ENCODE results near the gene SF3A1. TPM values are rescaled to one million over a fixed set of nuclear protein-coding genes. Genes with fewer than 3 reads are reported as not detected.

Gene SF3A1
- 40.0 and 62.1 TPM in 2 replicates for total RNA-seq

GRCh38 chr22:30356449-30357235, at the start of gene SF3A1, which contains the start of gene CCDC157:
SF3A1 (minus strand) TSS chr22:30356894; CDS start chr22:30356792, 102 bp downstream.
CCDC157 (plus strand) TSS chr22:30357007; CDS start chr22:30366001, 8,994 bp downstream.

GRCh38 chr22:30396871-30397655, 40.4 kb upstream of the SF3A1 start, which contains the start of gene SEC14L2:
SEC14L2 (plus strand) TSS chr22:30397018; CDS start chr22:30397117, 99 bp downstream.

GRCh38 chr22:30386960-30387827, 30.5 kb upstream of the SF3A1 start, which contains the start of gene RNF215:
RNF215 (minus strand) TSS chr22:30387411; CDS start chr22:30387313, 98 bp downstream.

GRCh38 chr22:30326706-30327362, 29.9 kb downstream of the SF3A1 start, which contains the start of gene TBC1D10A:
TBC1D10A (minus strand) TSS chr22:30326941; CDS start chr22:30326881, 60 bp downstream.

GRCh38 chr22:30289141-30289979, 67.3 kb downstream of the SF3A1 start, which contains the start of gene CASTOR1:
CASTOR1 (minus strand) TSS chr22:30289505; CDS start chr22:30289497, 8 bp downstream.

Other genes starting within 250 kb of the SF3A1 start
- gene LIF, start 110.1 kb downstream of the SF3A1 start, total RNA-seq, result 0.27 and 0.86 TPM in 2 replicates
- not detected in 2 replicates for gene OSM, start 90.0 kb downstream of the SF3A1 start, total RNA-seq
- gene CASTOR1, start 67.4 kb downstream of the SF3A1 start, total RNA-seq, result 4.3 and 7.4 TPM in 2 replicates
- gene TBC1D10A, start 30.0 kb downstream of the SF3A1 start, total RNA-seq, result 6.3 and 8.2 TPM in 2 replicates
- gene CCDC157, start 113 bp upstream of the SF3A1 start, total RNA-seq, result 0.93 and 1.7 TPM in 2 replicates
- gene RNF215, start 30.5 kb upstream of the SF3A1 start, total RNA-seq, result 10.2 and 10.8 TPM in 2 replicates
- 37.0 and 38.5 TPM in 2 replicates for gene SEC14L2, start 40.1 kb upstream of the SF3A1 start, total RNA-seq
- gene MTFP1, start 68.9 kb upstream of the SF3A1 start, total RNA-seq, result 30.1 and 40.9 TPM in 2 replicates
- not detected in 2 replicates for gene SEC14L3, start 115.1 kb upstream of the SF3A1 start, total RNA-seq
- not detected in 2 replicates for gene SEC14L4, start 148.8 kb upstream of the SF3A1 start, total RNA-seq
- gene SEC14L6, start 189.8 kb upstream of the SF3A1 start, total RNA-seq, result 0.29 TPM in 1 of 2 replicates, not detected in the other
- gene GAL3ST1, start 217.8 kb upstream of the SF3A1 start, total RNA-seq, result not detected in 2 replicates
- gene PES1, start 235.0 kb upstream of the SF3A1 start, total RNA-seq, result 81.3 and 90.4 TPM in 2 replicates

Measured in thoracic aorta endothelial cell (primary cell).